ENCODE measurements around the gene CYCS.

DNA sequence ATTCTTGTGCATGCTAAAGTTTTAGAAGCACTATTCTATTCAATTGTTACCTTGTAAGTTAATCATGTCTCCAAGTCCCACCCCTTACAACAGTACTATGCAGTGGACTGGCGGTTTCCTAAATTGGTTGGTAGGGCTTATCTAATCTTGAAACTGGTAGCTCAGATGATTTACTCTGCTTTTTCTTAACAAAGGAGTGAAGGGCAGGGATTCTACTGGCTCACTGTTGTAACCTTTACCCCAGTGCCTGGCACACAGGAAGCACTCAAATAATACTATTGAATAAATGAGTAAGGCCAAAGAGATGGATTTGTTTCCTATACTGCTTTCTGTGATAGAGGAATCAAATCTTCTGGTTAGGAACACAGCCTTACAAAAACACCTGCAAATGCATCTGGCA lies 46.0 kb upstream of the CYCS start:
- TF ChIP-seq SP1 (IDR thresholded peaks at IDR 0.05; ENCODE audit: low read depth) (no peak), CEBPB (IDR thresholded peaks at IDR 0.05; ENCODE audit: low read depth) (no peak), POLR2A (IDR thresholded peaks at IDR 0.05; ENCODE audit: borderline replicate concordance, extremely low read depth, insufficient read depth, insufficient read length) (no peak), ZNF274 (IDR thresholded peaks at IDR 0.05; ENCODE audit: low read depth, low read length) (no peak), RAD21 (IDR thresholded peaks at IDR 0.05; ENCODE audit: low read depth) (no peak), EZH2phosphoT487 (IDR thresholded peaks at IDR 0.05; ENCODE audit: borderline replicate concordance) (no peak), POLR2AphosphoS5 (IDR thresholded peaks at IDR 0.05; ENCODE audit: low read depth, low read length) (no peak), EZH2 (IDR thresholded peaks at IDR 0.05) (no peak)
- TF ChIP-seq, protein P1, sequence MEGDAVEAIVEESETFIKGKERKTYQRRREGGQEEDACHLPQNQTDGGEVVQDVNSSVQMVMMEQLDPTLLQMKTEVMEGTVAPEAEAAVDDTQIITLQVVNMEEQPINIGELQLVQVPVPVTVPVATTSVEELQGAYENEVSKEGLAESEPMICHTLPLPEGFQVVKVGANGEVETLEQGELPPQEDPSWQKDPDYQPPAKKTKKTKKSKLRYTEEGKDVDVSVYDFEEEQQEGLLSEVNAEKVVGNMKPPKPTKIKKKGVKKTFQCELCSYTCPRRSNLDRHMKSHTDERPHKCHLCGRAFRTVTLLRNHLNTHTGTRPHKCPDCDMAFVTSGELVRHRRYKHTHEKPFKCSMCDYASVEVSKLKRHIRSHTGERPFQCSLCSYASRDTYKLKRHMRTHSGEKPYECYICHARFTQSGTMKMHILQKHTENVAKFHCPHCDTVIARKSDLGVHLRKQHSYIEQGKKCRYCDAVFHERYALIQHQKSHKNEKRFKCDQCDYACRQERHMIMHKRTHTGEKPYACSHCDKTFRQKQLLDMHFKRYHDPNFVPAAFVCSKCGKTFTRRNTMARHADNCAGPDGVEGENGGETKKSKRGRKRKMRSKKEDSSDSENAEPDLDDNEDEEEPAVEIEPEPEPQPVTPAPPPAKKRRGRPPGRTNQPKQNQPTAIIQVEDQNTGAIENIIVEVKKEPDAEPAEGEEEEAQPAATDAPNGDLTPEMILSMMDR (IDR thresholded peaks at IDR 0.05 in 2 of 3, conservative IDR thresholded peaks at IDR 0.05 in 1 of 3; ENCODE audit: borderline replicate concordance in 1 of 3, insufficient read depth in 1 of 3, low read depth in 2 of 3, low read length in 2 of 3): no peak
- TF ChIP-seq, protein P2, sequence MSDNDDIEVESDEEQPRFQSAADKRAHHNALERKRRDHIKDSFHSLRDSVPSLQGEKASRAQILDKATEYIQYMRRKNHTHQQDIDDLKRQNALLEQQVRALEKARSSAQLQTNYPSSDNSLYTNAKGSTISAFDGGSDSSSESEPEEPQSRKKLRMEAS (IDR thresholded peaks at IDR 0.05): no peak
